Measurements from ENCODE around the gene TBRG1.

TBRG1 gene

GRCh38 chr11:124612045-124612444 is 10.6 kb upstream of the TBRG1 start:
- in situ Hi-C loops (cut with MboI; ENCODE audit: low sequenced_read_pairs), result no loop called here

GRCh38 chr11:124612567-124613246 is 10.0 kb upstream of the TBRG1 start:
- in situ Hi-C loops (cut with MboI; ENCODE audit: low sequenced_read_pairs), result no loop called here

GRCh38 chr11:124618863-124619262 is 3.8 kb upstream of the TBRG1 start:
- in situ Hi-C loops (cut with MboI; ENCODE audit: low sequenced_read_pairs), result no loop called here

- in situ Hi-C loops (cut with MboI; ENCODE audit: low sequenced_read_pairs), result no loop called here
Observed at GRCh38 chr11:124623861-124624525, 1.3 kb downstream of the TBRG1 start.

- in situ Hi-C loops (cut with MboI; ENCODE audit: low sequenced_read_pairs), result no loop called here
Observed at GRCh38 chr11:124625504-124626168, 3.0 kb downstream of the TBRG1 start.

- in situ Hi-C loops (cut with MboI; ENCODE audit: low sequenced_read_pairs), result no loop called here
Observed at GRCh38 chr11:124627546-124627945, 4.9 kb downstream of the TBRG1 start.

- in situ Hi-C loops (cut with MboI; ENCODE audit: low sequenced_read_pairs), result no loop called here
Observed at GRCh38 chr11:124629961-124630360, 7.3 kb downstream of the TBRG1 start.

GRCh38 chr11:124633355-124633754 is 10.7 kb downstream of the TBRG1 start:
- in situ Hi-C loops (cut with MboI; ENCODE audit: low sequenced_read_pairs), result no loop called here

GRCh38 chr11:124635932-124636331 is 13.3 kb downstream of the TBRG1 start:
- in situ Hi-C loops (cut with MboI; ENCODE audit: low sequenced_read_pairs), result no loop called here

GRCh38 chr11:124638500-124638899 is 15.8 kb downstream of the TBRG1 start:
- in situ Hi-C loops (cut with MboI; ENCODE audit: low sequenced_read_pairs), result no loop called here

- in situ Hi-C loops (cut with MboI; ENCODE audit: low sequenced_read_pairs), result no loop called here
Observed at GRCh38 chr11:124639186-124639585, 16.5 kb downstream of the TBRG1 start.

GRCh38 chr11:124640666-124641065 is 18.0 kb downstream of the TBRG1 start:
- in situ Hi-C loops (cut with MboI; ENCODE audit: low sequenced_read_pairs), result no loop called here

- in situ Hi-C loops (cut with MboI; ENCODE audit: low sequenced_read_pairs), result no loop called here
Observed at GRCh38 chr11:124642628-124643027, 20.0 kb downstream of the TBRG1 start.

GRCh38 chr11:124643042-124643604 is 20.5 kb downstream of the TBRG1 start:
- in situ Hi-C loops (cut with MboI; ENCODE audit: low sequenced_read_pairs), result no loop called here

GRCh38 chr11:124643605-124644425 is 21.2 kb downstream of the TBRG1 start:
- in situ Hi-C loops (cut with MboI; ENCODE audit: low sequenced_read_pairs), result no loop called here

GRCh38 chr11:124644426-124645280 is 22.0 kb downstream of the TBRG1 start:
- in situ Hi-C loops (cut with MboI; ENCODE audit: low sequenced_read_pairs), result no loop called here

GRCh38 chr11:124646148-124646547 is 23.5 kb downstream of the TBRG1 start:
- in situ Hi-C loops (cut with MboI; ENCODE audit: low sequenced_read_pairs), result no loop called here

- in situ Hi-C loops (cut with MboI; ENCODE audit: low sequenced_read_pairs), result no loop called here
Observed at GRCh38 chr11:124648610-124649009, 25.9 kb downstream of the TBRG1 start.

- in situ Hi-C loops (cut with MboI; ENCODE audit: low sequenced_read_pairs), result loop anchor here (25.0 kb wide), 1 partner anchor 180 kb away; no protein-coding TSS in a partner anchor
Observed at GRCh38 chr11:124656774-124657630, 34.3 kb downstream of the TBRG1 start.
